Adrenal gland (tissue), 5 donors: ENCODE data around the gene FGF12.

Experiments used
- POLR2A ChIP-seq, 2 donors: fragments of 450-650 bp; IDR thresholded peaks; one replicate each; pipeline ENCODE4 v1.6.1; 2017; ENCODE audit warnings: antibody characterized with exemption in 2 of 2, mild to moderate bottlenecking in 2 of 2, moderate library complexity in 1 of 2
- TF ChIP-seq, protein P1 (sequence below), 6 experiments: fragments of 450-650 bp in 4 of 6; fragments of 200-600 bp in 2 of 6; sonication (generic) in 1 of 6; IDR thresholded peaks; 1 replicate in 5 of 6; 2 replicates in 1 of 6; pipeline versions ENCODE4 v1.5.1 to v1.8.0; 2016 to 2021; ENCODE audit warnings: antibody characterized with exemption in 6 of 6, mild to moderate bottlenecking in 2 of 6, moderate library complexity in 1 of 6
- donor health status: DM: no; HTN: no; CAD: no.

DNA sequence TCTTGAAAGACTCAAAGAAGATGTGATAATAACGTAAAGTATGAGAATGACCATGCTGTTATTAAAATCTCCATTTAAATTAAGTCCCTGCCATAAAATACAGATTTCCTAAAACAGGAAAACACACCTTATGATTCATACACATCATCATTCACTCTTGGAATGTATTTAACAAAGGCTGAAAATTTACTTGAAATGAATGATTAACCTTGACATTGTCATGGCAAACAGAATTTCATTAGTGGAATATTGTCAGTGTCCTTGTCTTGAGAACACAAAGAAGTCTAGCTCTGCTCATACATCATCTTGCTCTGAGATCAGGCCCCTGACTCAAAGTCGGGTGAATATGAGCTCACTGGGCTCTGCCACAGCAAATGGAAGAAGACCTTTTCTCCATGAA lies 313.9 kb downstream of the FGF12 start:
- TF ChIP-seq, protein P1, sequence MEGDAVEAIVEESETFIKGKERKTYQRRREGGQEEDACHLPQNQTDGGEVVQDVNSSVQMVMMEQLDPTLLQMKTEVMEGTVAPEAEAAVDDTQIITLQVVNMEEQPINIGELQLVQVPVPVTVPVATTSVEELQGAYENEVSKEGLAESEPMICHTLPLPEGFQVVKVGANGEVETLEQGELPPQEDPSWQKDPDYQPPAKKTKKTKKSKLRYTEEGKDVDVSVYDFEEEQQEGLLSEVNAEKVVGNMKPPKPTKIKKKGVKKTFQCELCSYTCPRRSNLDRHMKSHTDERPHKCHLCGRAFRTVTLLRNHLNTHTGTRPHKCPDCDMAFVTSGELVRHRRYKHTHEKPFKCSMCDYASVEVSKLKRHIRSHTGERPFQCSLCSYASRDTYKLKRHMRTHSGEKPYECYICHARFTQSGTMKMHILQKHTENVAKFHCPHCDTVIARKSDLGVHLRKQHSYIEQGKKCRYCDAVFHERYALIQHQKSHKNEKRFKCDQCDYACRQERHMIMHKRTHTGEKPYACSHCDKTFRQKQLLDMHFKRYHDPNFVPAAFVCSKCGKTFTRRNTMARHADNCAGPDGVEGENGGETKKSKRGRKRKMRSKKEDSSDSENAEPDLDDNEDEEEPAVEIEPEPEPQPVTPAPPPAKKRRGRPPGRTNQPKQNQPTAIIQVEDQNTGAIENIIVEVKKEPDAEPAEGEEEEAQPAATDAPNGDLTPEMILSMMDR (IDR thresholded peaks at IDR 0.05), result no peak
- TF ChIP-seq POLR2A (IDR thresholded peaks at IDR 0.05), result no peak
